ENCODE measurements around the gene ZER1. TPM values are rescaled to one million over a fixed set of nuclear protein-coding genes. Genes with fewer than 3 reads are reported as not detected.
"Not testable (repeated sequence)": the region's sequence is repeated elsewhere in the genome, so short reads cannot be mapped to it uniquely, and the experiment has no call there.

ZER1 gene
- total RNA-seq, 1 donor from 2014 or later: 32.9 TPM

DNA sequence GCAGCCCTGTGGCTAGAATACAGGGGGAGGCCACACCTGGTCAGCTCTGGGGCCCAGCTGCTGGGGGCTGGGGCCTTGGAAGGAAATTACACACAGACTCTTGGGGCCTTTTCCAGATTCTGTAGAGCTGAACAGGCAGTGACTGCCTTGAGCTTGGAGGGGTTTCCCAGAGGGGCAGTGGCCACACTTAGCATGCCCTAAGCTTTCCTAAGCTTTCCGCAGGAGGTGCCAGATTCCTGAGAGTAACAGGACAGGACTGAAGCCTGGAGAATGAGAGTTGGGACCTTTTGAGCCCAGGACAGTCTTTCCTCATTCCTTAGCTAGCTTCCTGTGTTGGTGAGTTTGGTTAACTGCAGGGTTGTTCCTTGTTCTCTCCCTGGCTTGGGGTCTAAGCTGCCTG lies 16.7 kb upstream of the ZER1 start:
- no peak for DNase-seq (ENCODE audit: low spot score)

DNA sequence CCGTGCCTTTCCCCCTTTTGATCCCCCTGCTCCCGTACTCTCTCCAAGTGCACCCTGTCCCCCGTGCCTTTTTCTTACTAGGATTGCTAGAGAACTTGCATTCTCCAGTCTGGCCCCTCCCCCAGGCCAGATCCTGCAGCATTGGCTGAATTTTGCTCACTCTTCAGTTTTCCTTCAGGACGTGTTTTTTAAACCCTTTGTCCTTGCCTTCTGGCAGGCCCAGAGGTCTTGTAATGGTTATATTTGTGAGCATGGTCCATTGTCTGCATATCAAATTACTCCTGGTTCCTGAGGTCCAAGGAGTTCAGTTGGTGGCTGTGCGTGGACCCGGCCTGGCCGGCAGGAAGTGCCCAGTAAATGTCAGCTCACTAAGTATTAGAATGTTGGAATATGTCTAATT lies 15.9 kb upstream of the ZER1 start:
- no peak for DNase-seq (ENCODE audit: low spot score)

DNA sequence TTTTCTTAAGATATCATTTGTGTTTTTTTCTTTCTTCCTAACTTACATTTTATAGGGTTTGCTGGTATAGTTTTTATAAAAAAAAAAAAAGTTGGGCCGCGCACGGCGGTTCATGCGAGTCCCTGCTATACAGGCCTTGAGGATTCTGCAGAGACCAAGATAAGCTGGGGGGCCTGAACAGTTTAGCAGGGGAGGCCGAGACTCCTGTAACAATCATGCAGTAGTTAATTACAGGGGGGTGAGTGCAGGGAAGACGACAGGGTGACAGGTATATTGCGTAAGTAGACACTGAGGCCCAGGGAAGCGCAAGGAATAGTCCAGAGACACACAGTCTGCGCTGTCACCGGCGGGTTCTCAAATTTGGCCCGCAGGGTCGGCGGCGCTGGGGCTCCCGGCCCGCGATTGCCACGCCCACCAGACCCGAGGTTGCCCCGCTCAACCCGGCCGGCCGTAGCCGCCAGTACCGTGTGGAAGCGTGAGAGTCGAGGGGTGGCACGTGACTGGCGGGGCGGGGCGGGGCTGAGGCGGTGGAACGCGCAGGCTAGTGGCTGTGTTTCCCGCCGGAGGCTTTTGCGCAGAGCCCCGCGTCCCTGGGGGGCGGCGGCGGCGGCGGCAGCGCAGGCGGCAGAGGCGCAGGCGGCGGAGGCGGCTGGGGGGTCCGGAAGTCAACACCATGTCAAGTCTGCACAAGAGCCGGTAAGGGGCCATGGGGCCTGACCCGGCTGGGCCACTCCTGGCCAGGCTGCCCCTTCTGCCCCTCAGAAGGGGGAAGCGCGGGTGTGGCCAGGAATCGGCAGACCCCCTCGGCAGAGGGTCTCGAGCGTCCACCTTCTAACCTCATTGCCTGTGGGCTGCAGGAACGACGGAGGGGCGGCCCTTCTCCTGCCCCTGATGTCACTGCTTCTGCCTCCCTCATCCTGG lies 15.2 kb upstream of the ZER1 start, which contains the start of gene TBC1D13:
Gene TBC1D13, plus strand, starts transcription at position 573 of the 921 bp plus-strand sequence. Its CDS starts 101 bp downstream, at position 674.
- DNase-seq (ENCODE audit: low spot score): peak; percentile 96

DNA sequence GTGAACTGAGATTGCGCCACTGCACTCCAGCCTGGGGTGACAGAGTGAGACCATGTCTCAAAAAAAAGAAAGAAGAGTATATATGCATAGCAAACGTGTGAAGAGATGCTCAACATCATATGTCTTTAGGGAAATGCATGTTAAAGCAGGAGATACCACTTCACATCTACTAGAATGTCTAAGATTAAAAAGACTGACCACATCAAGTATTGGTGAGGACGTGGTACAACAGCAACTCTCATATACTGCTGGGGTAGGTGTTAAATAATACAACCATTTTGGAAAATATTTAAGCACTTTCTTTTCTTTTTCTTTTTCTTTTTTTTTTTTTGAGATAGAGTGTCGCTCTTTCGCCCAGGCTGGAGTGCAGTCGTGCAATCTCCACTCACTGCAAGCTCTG lies 13.7 kb upstream of the ZER1 start:
- DNase-seq (ENCODE audit: low spot score): no peak

DNA sequence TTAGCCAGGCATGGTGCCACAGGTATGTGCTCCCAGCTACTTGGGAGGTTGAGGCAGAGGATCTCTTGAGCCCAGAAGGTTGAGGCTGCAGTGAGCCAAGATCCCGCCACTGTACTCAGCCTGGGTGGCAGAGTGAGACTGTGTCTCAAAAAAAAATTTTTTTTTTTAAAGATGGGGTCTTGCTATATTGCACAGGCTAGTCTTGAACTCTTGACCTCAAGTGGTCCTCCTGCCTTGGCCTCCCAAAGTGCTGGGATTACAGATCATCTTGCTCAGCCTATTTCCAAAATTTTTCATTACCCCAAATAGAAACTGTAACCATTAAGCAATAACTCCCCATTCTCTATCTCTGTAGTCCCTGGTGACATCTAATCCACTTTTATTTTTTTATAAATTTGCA lies 10.9 kb upstream of the ZER1 start:
- no peak for DNase-seq (ENCODE audit: low spot score)

DNA sequence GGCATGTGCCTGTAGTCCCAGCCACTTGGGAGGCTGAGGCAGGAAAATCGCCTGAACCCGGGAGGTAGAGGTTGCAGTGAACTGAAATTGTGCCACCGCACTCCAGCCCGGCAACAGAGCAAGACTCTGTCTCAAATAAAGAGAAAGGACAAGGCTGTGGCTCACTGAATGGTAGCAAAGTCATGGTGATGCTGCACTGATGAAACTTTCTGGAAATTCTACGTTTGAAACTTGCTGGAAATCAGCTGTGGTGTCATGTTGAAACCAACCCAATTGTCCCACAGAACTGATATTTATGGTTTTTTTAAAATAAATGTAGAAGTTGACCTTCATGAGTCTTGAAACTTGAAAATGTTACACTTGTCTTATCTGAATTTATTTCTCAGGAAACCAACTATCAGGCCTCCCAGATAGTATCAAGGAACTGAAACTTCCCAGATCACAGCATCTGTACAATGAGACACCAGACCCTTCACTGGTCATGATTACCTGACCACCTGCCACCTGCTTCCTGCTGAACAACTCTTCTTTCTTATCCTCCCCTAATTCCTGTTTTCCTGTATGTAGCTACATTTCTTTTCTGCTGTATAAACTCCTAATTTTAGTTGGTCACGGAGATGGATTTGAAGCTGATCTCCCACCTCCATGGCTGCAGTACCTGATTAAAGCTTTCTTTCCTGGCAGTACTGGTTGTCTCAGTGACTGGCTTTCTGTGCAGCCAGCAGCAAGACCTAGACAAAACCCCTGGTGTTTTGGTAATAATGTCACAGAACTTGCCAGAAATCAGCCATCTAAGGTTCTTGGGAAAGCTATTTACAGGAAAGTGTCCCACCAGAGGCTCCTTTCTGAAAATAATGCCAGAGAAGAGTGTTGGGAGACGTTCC lies 9.7 kb upstream of the ZER1 start:
- no peak for DNase-seq (ENCODE audit: low spot score)

DNA sequence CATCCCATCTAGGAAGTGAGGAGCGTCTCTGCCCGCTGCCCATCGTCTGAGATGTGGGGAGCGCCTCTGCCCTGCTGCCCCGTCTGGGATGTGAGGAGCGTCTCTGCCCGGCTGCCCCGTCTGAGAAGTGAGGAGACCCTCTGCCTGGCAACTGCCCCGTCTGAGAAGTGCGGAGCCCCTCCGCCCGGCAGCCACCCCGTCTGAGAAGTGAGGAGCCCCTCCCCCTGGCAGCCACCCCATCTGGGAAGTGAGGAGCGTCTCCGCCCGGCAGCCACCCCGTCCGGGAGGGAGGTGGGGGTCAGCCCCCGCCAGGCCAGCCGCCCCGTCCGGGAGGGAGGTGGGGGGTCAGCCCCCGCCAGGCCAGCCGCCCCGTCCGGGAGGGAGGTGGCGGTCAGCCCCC lies 8.4 kb upstream of the ZER1 start:
- not testable (repeated sequence) for DNase-seq (ENCODE audit: low spot score)

DNA sequence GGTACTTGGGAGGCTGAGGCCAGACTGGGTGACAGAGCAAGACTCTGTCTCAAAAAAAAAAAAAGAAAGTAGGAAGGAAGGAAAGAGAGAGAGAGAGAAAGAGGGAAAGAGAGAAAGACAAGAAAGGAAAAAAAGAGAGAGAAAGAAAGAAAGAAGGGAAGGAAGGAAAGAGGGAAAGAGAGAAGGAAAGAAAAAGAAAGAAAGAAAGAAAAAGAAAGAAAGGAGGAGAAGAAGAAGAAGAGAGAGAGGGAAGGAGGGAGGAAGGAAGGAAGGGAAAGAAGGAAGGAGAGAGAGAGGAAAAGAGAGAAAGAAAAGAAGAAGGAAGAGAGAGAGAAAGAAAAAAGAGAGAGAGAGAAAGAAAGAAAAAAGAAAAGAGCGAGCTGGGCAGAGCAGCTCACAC lies 3.1 kb upstream of the ZER1 start:
- DNase-seq (ENCODE audit: low spot score): no peak

DNA sequence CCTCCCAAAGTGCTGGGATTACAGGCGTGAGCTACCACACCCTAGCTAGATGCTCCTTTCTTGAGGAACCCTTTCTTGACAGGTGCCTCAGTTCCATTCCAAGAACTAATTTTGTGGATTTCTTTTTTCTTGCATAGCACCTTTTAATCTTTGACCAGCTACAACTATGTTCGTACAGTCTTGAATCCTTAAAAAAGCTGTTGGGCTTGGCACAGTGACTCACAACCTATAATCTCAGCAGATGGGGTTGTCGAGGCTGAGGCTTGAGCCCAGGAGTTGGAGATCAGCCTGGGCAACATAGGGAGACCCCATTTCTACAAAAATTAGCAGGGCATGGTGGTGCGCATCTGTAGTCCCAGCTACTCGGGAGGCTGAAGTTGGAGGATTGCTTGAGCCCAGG lies 1.3 kb upstream of the ZER1 start:
- no peak for DNase-seq (ENCODE audit: low spot score)

DNA sequence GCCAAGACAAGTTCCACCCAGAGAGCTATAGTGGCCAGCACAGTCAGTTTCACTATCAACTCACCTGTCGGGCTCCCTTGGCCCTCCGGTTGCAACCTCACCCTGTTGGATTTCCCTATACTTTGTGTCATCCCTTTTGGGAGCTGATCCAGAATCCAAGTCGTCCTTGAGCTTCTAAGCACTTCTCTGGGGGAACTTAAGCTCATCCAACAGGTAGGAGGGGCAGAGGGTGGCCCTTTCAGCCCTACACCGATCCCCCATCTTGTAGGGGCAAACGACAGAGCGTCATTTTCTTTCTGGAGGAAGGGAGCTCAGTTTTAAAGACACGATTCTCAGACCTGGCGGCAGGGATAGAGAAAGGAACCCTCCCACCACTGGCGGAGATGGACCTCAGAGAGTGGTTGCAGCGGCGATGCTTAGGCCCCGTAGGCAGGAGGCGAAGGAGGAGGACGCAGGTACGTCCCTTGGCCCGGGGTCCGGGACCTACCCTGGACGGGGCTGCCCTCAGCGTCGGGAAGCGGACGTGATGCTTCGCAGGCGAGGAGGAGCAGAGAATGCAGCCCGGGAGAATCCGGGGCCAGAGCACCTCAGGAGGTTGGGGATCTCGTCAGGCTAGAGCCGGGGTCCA lies 519 bp downstream of the ZER1 start:
- DNase-seq (ENCODE audit: low spot score): no peak

DNA sequence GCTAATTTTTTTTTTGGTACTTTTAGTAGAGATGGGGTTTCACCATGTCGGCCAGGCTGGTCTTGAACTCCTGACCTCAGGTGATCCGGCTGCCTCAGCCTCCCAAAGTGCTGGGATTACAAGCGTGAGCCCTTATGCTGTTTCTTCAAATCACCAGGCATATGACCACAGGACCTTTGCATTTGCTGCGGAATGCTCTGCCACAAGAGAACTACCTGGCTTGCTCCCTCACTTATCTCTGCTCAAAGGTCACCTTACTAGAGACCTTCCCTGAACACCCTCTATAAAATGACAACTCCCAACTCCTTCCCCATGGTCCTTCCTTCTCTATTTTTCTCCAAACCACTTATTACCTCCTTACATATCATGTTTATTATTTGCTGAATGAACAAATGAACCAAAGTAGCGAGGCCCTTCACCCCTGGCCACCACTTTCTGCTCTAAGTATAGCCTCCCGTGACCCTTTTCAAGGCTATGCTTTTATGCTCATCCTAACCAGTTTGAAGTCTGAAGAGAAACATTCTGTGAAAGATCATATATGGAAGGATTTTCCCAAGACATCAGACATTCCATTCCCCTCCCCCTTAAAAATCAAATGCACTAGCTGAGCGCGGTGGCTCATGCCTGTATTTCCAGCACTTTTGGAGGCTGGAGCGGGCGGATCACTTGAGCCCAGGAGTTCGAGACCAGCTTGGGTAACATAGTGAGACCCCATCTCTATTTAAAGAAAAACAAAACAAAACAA lies 1.3 kb downstream of the ZER1 start:
- DNase-seq (ENCODE audit: low spot score): no peak

DNA sequence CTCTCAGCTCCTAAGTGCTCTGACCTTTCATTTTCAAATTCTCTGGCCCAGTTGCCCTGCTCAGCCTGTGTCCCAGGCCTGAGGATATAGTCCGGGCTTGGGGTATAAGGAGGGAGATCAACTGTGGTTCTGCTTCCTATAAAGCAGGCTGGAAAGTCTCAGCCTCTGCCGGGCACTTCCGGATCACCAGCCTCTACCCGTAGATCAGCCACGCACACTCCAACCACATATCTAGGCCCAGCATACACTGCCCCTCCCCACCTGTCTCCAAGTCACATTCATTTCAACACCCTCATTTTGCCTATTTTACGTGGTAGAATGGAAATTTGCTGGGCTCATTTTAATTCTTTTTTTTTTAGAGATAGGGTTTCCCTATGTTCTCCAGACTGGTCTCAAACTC lies 3.1 kb downstream of the ZER1 start:
- DNase-seq (ENCODE audit: low spot score): no peak

DNA sequence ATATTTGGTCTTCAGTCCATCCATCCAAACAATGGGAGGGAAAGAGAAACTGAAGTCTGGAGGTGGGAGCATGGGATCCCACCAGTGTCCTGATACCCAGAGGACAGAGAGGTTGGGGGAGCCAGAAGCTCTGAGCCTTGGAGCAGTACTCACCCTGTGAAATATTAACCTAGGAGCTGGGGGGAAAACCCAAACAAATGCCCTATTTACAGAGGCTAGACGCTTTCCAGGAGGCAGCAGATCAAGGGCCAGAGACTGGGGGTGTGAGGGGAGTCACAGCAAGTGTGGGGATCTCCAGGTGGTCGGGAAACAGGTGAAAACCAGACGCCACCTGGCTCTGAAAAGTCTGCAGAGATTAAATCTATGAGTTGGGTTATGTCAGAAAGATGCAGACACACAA lies 6.2 kb downstream of the ZER1 start:
- DNase-seq (ENCODE audit: low spot score): no peak

DNA sequence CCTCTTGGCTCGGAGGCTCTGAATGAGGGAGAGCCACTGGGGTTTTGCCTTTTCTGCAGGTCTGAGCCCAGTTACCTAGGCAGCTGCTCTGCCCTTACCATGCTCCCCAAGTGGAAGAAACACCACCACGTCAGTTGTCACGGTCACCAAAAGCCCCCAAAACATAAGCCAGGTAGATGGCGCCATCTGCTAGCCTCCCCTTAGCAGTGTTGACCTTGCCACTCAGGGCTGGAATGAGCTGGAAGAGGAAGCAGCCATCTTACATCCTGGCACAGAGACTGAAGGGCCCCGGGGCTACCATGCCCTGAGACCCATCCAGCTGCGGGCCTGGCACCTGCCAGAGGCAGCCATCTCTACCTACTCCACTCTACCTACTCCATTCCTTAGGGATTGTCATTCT lies 7.4 kb downstream of the ZER1 start:
- DNase-seq (ENCODE audit: low spot score): no peak

DNA sequence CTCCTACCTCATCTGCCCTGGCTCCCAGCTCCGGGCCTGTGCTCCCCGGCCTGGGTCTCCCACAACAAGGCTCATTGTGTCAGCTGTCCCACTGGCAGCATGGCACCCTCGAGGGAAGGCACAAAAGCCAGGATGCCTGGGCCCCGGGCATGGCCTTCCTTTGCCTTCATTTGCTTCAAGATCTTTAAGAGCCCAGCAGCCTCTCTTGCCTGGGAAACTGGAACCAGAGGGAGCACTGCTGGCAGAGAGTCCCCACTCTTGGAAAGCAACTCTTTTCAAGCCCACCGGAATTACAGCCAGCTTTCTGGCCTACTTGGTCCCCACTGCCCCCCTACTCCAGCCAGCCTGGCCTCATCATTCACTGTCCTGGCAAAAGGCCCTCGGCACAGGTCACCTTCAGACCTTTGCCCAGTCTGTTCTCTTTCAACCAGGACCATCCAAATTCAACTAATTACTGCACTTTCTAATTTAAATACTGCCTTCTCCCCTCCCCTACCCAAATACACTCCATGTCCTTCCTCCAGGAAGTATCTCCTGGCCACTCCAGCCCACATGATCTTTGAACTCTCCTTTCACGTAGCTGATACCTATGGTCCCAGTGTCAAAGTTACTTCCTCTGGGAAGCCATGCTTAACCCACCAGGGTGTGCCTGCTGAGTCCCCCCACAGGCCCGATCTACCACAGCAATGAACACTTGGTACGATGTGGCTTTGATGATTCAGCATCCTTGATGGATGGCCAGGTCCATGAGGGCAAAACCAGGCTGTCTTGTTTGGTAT lies 8.9 kb downstream of the ZER1 start:
- no peak for DNase-seq (ENCODE audit: low spot score)

DNA sequence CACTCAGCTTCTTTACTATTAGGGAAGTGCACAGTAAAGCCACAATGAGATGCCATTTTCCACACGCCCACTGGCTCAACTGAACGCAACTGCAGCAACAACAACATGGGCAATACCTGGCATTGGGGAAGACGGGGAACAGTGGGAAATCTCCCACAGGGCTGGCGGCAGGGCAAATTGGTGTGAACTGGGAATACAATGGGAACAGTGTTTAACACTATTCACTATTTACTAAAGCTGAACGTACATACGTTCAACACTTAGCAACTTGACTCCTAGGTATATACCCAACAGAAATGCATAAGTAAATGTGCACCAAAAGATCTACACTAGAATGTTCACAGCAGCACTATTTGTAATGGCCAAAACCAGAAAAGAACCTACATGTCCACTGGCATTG lies 14.1 kb downstream of the ZER1 start:
- DNase-seq (ENCODE audit: low spot score): no peak

DNA sequence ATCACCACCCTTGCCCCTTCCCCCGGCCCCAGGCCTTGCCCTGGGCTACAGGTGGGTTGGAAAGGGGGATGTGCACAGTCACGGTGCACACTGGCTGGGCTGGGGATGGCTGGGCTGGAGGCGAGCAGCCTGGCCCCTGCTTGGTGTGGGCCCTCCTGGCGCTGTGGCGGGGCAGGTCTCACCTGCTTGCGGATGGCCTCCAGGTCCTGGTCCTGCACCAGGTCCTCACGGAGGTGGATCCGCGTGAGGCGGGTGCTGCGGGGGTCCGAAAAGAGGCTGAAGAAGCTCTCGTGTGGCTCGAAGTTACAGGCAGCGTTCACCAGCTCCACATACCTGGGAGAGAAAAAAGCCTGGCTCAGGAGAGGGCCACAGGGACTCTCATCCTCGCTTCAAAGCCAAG lies 18.1 kb downstream of the ZER1 start:
- no peak for DNase-seq (ENCODE audit: low spot score)

DNA sequence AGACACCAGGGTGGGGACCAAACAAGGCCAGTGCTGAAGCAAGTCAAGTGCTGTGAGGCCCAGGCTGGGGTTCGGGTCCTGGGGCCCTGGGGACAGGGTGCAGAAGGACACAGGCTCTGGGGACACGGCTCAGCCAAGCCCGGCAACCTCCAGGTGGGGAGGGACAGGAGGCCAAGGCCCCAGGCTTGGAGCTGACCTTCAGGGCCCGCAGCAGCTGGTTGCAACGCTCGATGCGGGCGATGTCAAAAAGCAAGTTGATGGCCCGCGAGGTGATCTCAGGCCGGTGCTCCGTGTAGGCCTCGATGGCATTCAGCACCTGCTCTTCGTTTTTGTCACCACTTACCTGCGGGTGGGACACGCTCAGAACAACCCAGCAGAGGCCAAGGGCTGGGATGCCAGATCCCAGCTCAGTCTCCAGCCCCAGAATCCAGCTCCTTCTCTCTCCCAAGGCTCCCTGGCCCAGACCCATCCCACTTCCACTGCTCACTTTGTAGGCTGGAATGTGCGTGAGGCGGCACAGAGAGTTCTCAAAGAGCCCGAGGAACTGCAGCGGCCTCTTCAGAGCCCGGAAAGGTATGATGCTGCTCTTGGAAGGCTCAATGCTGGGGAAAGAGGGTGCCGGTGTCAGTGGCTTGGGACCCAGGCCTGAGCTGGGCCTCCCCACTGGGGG lies 20.7 kb downstream of the ZER1 start:
- DNase-seq (ENCODE audit: low spot score): no peak

DNA sequence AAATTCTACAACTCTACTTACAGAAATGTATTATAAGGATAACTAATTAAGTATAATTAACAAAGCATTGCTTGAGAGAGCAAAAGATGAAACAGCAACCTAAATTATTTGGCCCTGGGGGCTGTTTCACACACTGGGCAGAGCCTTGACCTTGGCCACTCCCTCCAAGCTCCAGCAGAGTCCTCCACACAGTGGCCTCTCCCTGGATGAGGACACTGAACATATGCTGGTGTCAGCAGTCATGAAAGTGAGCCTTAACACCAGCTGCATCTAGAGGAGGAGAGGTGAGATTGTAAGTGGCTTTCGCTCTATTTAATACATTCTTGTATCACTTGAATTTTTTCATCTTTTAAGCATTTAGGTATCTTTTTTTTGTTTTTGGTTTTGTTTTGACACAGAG lies 24.5 kb downstream of the ZER1 start:
- DNase-seq (ENCODE audit: low spot score): no peak

DNA sequence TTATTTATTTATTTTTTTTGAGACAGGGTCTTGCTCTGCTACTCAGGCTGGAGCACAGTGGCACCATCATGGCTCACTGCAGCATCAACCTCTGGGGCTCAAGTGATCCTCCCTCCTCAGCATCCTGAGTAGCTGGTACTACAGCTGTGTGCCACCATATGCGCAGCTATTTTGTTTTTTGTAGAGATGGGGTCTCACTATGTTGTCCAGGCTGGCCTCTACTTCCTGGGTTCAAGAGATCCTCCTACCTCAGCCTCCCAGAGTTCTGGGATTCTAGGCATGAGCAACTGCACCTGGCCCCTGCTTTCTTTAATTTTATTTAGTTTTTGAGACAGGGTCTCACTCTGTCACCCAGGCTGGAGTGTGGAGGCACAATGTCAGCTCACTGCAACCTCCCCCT lies 28.3 kb downstream of the ZER1 start:
- DNase-seq (ENCODE audit: low spot score): no peak

All from mesenteric fat pad (tissue), 1 donor.